Fibroblast of pulmonary artery (primary cell): ENCODE data around the gene SLC35E2B.
"Not testable (repeated sequence)": the region's sequence is repeated elsewhere in the genome, so short reads cannot be mapped to it uniquely, and the experiment has no call there.

ENCODE experiments used
- DNase-seq: peaks from one replicate; pipeline ENCODE4 v3.0.0-alpha.2; 2010; ENCODE audit warnings: low read depth
- H3K4me3 ChIP-seq: replicated peaks from 2 replicates; pipeline ENCODE4 v1.5.1; 2011; ENCODE audit warnings: low read depth, mild to moderate bottlenecking, control low read depth, low read length, moderate library complexity
- TF ChIP-seq, protein P1 (sequence below): IDR thresholded peaks from 2 replicates; pipeline ENCODE4 v1.5.1; 2011; ENCODE audit warnings: mild to moderate bottlenecking, control low read depth, low read length, inconsistent platforms; ENCODE audit errors: missing control alignments

SLC35E2B gene

DNA sequence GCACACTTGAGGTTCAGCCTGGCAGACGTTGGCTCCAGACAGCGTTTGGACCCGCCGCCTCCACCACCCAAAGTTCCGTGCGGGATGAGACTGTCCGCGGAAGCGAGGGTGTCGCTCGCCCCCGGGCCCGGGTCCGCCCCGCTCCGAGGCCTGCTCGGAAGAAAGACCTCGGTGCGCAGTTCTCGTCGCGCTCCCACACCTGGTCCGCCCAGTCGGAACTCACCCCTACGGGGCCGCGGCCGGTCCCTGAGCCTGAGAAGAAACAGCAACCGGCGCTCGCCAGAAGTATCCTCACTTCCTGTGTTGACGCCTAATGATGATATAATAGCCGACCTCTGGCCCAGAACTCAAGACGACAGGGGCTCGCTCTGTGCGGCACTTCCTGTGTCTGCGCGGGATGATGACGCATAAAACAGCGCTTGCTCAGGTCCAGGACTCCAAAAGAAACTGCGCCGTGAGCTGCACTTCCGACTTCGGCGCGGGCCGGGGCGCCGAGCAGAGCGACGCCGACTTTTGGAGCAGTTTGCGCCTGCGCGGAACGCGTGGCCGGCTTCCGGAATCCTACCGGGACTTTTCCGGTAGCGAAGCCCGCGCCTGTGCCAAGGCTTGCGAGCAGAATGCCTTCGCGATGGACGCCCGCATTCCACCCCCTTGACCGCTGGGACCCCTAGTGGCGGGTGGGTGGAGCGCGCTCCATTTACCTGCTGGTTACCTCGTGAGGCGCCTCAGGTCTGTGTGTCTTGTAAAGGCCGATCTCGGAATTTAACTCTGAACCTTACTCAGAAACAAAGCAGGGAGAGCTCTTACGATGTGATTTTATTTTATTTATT is 31.7 kb upstream of the SLC35E2B start, which contains the start of gene CDK11A:
CDK11A (minus strand) TSS at position 323 of the 830 bp plus-strand sequence. CDS start 1,539 bp downstream, outside the sequence.
- H3K4me3 ChIP-seq = peak within 1 kb of the TSS; percentile 67
- peak; percentile 100 for DNase-seq
- TF ChIP-seq, protein P1, sequence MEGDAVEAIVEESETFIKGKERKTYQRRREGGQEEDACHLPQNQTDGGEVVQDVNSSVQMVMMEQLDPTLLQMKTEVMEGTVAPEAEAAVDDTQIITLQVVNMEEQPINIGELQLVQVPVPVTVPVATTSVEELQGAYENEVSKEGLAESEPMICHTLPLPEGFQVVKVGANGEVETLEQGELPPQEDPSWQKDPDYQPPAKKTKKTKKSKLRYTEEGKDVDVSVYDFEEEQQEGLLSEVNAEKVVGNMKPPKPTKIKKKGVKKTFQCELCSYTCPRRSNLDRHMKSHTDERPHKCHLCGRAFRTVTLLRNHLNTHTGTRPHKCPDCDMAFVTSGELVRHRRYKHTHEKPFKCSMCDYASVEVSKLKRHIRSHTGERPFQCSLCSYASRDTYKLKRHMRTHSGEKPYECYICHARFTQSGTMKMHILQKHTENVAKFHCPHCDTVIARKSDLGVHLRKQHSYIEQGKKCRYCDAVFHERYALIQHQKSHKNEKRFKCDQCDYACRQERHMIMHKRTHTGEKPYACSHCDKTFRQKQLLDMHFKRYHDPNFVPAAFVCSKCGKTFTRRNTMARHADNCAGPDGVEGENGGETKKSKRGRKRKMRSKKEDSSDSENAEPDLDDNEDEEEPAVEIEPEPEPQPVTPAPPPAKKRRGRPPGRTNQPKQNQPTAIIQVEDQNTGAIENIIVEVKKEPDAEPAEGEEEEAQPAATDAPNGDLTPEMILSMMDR = peak; percentile 9

DNA sequence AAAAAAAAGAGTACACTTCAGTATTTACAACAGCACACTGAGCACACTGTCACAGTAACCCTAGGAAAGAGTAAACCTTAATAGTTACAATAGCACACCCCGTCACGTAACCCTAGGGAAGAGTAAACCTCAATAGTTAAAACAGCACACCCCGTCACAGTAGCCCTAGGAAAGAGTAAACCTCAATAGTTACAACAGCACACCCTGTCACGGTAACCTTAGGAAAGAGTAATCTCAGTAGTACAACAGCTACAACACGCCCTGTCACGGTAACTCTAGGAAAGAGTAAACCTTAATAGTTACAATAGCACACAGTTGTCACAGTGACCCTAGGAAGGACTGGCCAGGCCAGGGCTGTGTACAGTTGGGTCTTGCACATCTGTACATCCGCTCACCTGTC is 28.6 kb upstream of the SLC35E2B start:
- no peak for DNase-seq
- TF ChIP-seq, protein P1 = no peak
- H3K4me3 ChIP-seq = no peak overlapping the region

- H3K4me3 ChIP-seq, DNase-seq: not testable (repeated sequence)
These were observed 22.7 kb upstream of the SLC35E2B start for GRCh38 chr1:1715109-1715883.

DNA sequence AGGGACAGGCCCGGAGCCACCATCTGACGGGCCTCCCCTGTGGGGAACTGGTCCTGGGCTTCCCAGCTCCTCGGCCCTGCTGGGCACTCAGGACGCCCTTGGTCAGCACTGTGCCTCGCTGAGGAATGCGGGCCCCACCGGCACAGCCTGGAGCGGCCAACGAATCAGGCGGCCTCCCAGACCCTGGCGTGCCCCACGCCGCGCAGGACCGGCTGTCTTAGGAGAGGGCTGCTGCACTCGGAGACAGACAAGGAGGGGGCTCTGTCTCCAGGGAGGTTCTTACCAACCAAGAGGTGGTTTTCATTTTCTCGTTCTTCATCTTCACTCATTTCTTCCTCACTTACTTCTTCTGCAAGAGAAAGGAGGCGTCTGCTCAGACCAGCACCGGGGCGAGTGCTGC is 15.3 kb upstream of the SLC35E2B start:
- not testable (repeated sequence) for DNase-seq, H3K4me3 ChIP-seq

- not testable (repeated sequence) for DNase-seq, H3K4me3 ChIP-seq
These were observed 14.6 kb upstream of the SLC35E2B start for GRCh38 chr1:1707241-1707640.

GRCh38 chr1:1705623-1706022 is 13.0 kb upstream of the SLC35E2B start:
- H3K4me3 ChIP-seq, DNase-seq: not testable (repeated sequence)

DNA sequence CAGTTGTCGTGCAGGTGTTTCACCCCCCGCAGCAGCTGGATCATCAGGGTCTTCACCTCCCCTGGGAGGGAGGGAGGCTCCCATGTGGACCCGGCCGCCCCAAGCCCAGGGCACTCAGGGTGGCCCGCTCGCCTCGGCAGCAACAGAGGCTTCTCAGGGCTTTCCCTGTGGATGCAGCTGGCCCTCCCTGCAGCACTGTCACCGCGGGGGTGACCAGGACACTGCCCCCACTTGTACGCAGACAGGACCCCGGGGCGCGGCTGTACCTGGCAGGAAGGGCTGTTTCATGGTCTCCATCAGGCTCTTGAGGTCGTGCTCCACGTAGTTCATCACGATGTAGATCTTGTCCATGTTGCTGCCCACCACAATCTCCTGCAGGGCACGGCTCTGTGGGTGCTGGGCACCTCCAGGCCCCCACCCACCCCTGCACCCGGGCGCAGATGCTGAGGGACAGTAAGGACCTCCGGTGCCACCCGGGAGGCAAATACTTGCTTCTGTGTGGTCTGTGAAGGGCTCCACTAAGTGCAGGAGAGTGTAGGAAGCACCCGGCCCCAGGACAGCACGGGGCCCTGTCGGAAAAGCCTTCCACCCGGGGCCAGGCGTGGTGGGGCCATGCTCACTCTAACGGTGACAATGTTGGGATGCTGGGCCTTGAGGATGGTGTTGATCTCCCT is 11.8 kb upstream of the SLC35E2B start:
- H3K4me3 ChIP-seq, DNase-seq: not testable (repeated sequence)

- no peak for DNase-seq
- no peak overlapping the region for H3K4me3 ChIP-seq
- TF ChIP-seq, protein P1 = no peak
These were observed 11.2 kb upstream of the SLC35E2B start for GRCh38 chr1:1703796-1704195.

- not testable (repeated sequence) for DNase-seq, H3K4me3 ChIP-seq
These were observed 9.9 kb upstream of the SLC35E2B start for GRCh38 chr1:1702506-1702905.

- not testable (repeated sequence) for H3K4me3 ChIP-seq, DNase-seq
These were observed 8.0 kb upstream of the SLC35E2B start for GRCh38 chr1:1700557-1700956.

GRCh38 chr1:1700067-1700466 is 7.5 kb upstream of the SLC35E2B start:
- not testable (repeated sequence) for DNase-seq, H3K4me3 ChIP-seq

DNA sequence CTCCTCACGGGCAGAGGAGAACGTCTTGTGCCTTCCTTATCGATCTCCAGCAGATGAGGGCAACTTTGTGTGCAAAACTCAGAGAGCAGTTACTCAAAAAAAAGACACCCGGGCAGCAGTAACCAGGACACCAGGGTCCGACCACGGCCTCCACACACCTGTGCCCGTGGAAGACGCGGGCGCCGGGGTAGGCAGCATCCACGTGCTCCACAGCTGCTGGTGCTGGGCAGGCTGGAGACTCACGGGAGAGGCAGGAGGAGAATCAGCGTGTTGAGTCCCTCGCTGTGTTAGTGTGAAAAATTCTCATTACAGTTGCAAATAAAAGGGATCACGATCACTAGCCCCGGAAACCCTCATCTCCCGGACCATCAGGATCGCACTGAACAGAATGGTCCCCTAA is 6.5 kb upstream of the SLC35E2B start:
- not testable (repeated sequence) for DNase-seq, H3K4me3 ChIP-seq

GRCh38 chr1:1697358-1698183 is 5.0 kb upstream of the SLC35E2B start:
- not testable (repeated sequence) for DNase-seq

More at GRCh38 chr1:1697358-1698183, 5.0 kb upstream of the SLC35E2B start:
- not testable (repeated sequence) for H3K4me3 ChIP-seq
